ENCODE data around the gene MPL.

The MPL gene

DNA sequence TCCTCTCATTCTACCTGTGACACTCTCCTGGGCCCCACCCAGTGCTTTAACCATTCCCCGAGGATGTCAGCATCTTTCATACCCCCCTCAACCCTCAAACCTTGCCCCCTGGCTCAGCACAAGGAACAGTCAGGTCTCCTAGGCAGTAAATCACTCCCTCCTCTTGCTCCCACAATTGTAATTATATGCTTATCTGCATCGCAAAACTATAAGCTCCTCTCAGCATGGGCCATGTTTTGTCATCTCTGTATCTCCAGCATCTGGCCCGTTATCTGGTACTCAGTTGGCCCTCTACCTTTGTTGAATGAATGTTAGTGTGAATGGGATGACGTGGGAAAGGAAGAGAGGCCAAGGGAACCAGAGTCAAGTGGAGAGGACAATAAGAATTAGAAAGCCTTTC, 32.9 kb downstream of the MPL start:
- in situ Hi-C loops (cut with HindIII; ENCODE audit: low sequenced_read_pairs) = no loop called here
- H3K4me3 ChIP-seq (ENCODE audit: low read depth, low read length) = no peak overlapping the region
- no peak for DNase-seq (ENCODE audit: low read depth, low spot score)
- TF ChIP-seq, protein P1, sequence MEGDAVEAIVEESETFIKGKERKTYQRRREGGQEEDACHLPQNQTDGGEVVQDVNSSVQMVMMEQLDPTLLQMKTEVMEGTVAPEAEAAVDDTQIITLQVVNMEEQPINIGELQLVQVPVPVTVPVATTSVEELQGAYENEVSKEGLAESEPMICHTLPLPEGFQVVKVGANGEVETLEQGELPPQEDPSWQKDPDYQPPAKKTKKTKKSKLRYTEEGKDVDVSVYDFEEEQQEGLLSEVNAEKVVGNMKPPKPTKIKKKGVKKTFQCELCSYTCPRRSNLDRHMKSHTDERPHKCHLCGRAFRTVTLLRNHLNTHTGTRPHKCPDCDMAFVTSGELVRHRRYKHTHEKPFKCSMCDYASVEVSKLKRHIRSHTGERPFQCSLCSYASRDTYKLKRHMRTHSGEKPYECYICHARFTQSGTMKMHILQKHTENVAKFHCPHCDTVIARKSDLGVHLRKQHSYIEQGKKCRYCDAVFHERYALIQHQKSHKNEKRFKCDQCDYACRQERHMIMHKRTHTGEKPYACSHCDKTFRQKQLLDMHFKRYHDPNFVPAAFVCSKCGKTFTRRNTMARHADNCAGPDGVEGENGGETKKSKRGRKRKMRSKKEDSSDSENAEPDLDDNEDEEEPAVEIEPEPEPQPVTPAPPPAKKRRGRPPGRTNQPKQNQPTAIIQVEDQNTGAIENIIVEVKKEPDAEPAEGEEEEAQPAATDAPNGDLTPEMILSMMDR (IDR thresholded peaks at IDR 0.05; ENCODE audit: low read depth, low read length) = no peak

GRCh38 chr1:43372172-43372571, 34.6 kb downstream of the MPL start:
- in situ Hi-C loops (cut with HindIII; ENCODE audit: low sequenced_read_pairs) = no loop called here
- no peak for DNase-seq (ENCODE audit: low read depth, low spot score)
- TF ChIP-seq, protein P1 (IDR thresholded peaks at IDR 0.05; ENCODE audit: low read depth, low read length) = no peak
- no peak overlapping the region for H3K4me3 ChIP-seq (ENCODE audit: low read depth, low read length)

DNA sequence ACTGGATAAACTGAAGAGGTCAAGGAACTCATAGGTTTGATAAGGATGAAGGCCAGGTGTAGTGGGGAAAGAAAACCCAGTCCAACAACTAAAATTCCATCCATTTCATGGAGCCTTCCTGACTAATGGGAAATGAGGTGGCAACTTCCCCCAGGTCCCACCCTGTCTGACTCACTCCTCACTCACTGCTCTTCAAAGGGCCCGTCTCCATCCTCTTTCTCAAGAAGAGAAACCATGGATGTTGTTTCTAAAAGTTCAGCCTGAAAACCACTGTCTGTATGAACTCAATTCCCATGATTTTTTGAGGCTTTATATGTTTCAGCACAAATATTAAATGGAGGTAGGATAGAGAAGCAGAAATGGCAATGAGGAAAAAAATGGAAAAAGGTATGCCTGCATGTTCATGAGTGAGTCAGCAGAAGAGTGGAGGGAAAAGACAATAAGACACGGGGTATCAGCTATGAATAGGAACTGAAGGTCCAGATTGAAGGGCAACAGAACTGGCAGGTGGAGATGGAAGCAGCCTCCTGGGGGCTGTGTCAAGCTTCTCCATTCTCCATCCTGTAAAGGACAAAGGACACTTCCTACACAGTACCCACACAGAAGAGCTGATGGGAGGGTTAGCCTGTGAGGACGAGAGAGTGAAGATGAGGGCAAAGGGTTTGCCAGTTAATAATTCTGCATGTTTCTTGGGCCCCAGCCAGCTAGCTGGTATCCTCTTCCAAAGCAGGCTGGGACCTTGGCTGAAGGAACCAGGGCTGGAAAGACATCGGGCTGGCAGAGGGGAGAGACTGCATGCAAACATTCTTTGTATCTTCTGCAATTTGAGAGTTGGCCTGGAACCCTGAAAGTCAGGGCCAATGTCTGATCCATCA, 35.7 kb downstream of the MPL start:
- in situ Hi-C loops (cut with HindIII; ENCODE audit: low sequenced_read_pairs) = no loop called here
- TF ChIP-seq, protein P1 (IDR thresholded peaks at IDR 0.05; ENCODE audit: low read depth, low read length) = no peak
- H3K4me3 ChIP-seq (ENCODE audit: low read depth, low read length) = no peak overlapping the region
- peak; percentile 80 for DNase-seq (ENCODE audit: low read depth, low spot score)

DNA sequence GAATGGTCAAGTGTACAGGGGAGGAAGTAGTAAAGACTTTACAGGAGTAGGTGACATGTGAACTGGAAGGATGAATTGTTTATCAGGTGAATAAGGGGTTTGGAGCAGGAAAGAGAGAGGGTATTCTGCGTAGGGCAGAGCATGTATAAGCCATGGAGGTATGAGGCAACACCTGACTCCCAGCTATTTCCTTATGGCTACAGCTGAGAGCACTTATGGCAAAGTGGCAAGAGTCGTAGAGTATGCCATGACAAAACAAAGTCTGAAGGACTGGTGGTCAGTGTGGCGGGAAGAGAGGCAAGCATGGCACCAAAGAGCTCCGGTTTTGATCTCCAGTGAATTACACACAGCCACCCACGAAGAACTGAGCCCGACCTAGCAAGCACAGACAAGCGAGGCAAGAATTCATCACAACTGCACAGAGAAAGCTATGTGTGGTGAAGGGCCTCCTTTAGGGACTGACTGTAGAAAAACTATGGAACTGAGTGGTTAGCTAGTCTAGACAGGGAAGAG, 39.2 kb downstream of the MPL start:
- TF ChIP-seq, protein P1 (IDR thresholded peaks at IDR 0.05; ENCODE audit: low read depth, low read length) = no peak
- in situ Hi-C loops (cut with HindIII; ENCODE audit: low sequenced_read_pairs) = no loop called here
- H3K4me3 ChIP-seq (ENCODE audit: low read depth, low read length) = no peak overlapping the region
- DNase-seq (ENCODE audit: low read depth, low spot score) = no peak

GRCh38 chr1:43377831-43378230, 40.2 kb downstream of the MPL start:
- no peak overlapping the region for H3K4me3 ChIP-seq (ENCODE audit: low read depth, low read length)
- TF ChIP-seq, protein P1 (IDR thresholded peaks at IDR 0.05; ENCODE audit: low read depth, low read length) = no peak
- in situ Hi-C loops (cut with HindIII; ENCODE audit: low sequenced_read_pairs) = no loop called here
- DNase-seq (ENCODE audit: low read depth, low spot score) = no peak

- TF ChIP-seq, protein P1 (IDR thresholded peaks at IDR 0.05; ENCODE audit: low read depth, low read length) = no peak
- H3K4me3 ChIP-seq (ENCODE audit: low read depth, low read length) = no peak overlapping the region
- no peak for DNase-seq (ENCODE audit: low read depth, low spot score)
- in situ Hi-C loops (cut with HindIII; ENCODE audit: low sequenced_read_pairs) = no loop called here
Observed at GRCh38 chr1:43379476-43379875, 41.9 kb downstream of the MPL start.
